ENCODE results near the gene GPAT2.

GRCh38 chr2:96072746-96073145 is 38.0 kb upstream of the GPAT2 start:
- TF ChIP-seq CTCF (IDR thresholded peaks at IDR 0.05) = no peak
- no peak for TF ChIP-seq POLR2A (IDR thresholded peaks at IDR 0.05)

Data from lower leg skin (tissue), 3 donors.